Measurements from ENCODE around the gene CHPF2.

The CHPF2 gene

GRCh38 chr7:151232091-151232916, at the start of gene CHPF2:
TSS of gene CHPF2 (plus strand) at chr7:151232483. CDS start at chr7:151234012, 1,529 bp downstream.
- peak; percentile 94 for DNase-seq

- DNase-seq = no peak
Observed at GRCh38 chr7:151185762-151186639, 46.3 kb upstream of the CHPF2 start.

GRCh38 chr7:151186640-151187408, 45.5 kb upstream of the CHPF2 start, which contains the start of gene ASB10:
TSS of gene ASB10 (minus strand) at chr7:151187250. CDS start at chr7:151187130, 120 bp downstream.
- DNase-seq = no peak

GRCh38 chr7:151187409-151188251, 44.7 kb upstream of the CHPF2 start:
- no peak for DNase-seq

GRCh38 chr7:151188252-151188542, 44.1 kb upstream of the CHPF2 start:
- DNase-seq = no peak

- no peak for DNase-seq
Observed at GRCh38 chr7:151189038-151189437, 43.2 kb upstream of the CHPF2 start.

- DNase-seq = no peak
Observed at GRCh38 chr7:151191544-151191943, 40.7 kb upstream of the CHPF2 start.

- DNase-seq = no peak
Observed at GRCh38 chr7:151192002-151192539, 40.2 kb upstream of the CHPF2 start.

- no peak for DNase-seq
Observed at GRCh38 chr7:151193203-151193978, 38.9 kb upstream of the CHPF2 start.

- no peak for DNase-seq
Observed at GRCh38 chr7:151194188-151194587, 38.1 kb upstream of the CHPF2 start.

GRCh38 chr7:151195616-151196450, 36.5 kb upstream of the CHPF2 start:
- no peak for DNase-seq

GRCh38 chr7:151197932-151198331, 34.4 kb upstream of the CHPF2 start:
- no peak for DNase-seq

- no peak for DNase-seq
Observed at GRCh38 chr7:151198945-151199848, 33.1 kb upstream of the CHPF2 start.

GRCh38 chr7:151201344-151201743, 30.9 kb upstream of the CHPF2 start:
- DNase-seq = no peak

GRCh38 chr7:151201751-151202150, 30.5 kb upstream of the CHPF2 start:
- DNase-seq = no peak

- no peak for DNase-seq
Observed at GRCh38 chr7:151202836-151203235, 29.4 kb upstream of the CHPF2 start.

GRCh38 chr7:151204383-151205032, 27.8 kb upstream of the CHPF2 start:
- DNase-seq = no peak

- no peak for DNase-seq
Observed at GRCh38 chr7:151205730-151206129, 26.6 kb upstream of the CHPF2 start.
